GM12891 (cell line): ENCODE data around the gene FERMT2. TPM values are rescaled to one million over a fixed set of nuclear protein-coding genes. Genes with fewer than 3 reads are reported as not detected.
A peak's percentile ranks its signal among the peaks of the same experiment; 100 is the strongest.

Experiments
- DNase-seq: peaks from one replicate; pipeline ENCODE4 v3.0.0; 2011; ENCODE audit warnings: low spot score; ENCODE audit not compliant: insufficient read length
- FAIRE-seq: peaks from 2 replicates; lab custom pipeline; 2011; peaks lifted over from hg19 to GRCh38; lab: Jason Lieb, UNC
- PAX5 ChIP-seq: IDR thresholded peaks from 2 replicates; pipeline ENCODE4 v1.6.1; 2011; ENCODE audit warnings: low read length, moderate library complexity, mild to moderate bottlenecking; ENCODE audit not compliant: insufficient read depth, severe bottlenecking
- POLR2A ChIP-seq: IDR thresholded peaks from 2 replicates; pipeline ENCODE4 v1.6.1; 2011; ENCODE audit warnings: low read depth, low read length, control low read depth
- POLR2AphosphoS5 ChIP-seq: IDR thresholded peaks from 2 replicates; pipeline ENCODE4 v1.6.1; 2011; ENCODE audit warnings: low read depth, low read length, control low read depth
- POU2F2 ChIP-seq: IDR thresholded peaks from 2 replicates; pipeline ENCODE4 v1.6.1; 2011; ENCODE audit warnings: low read depth, mild to moderate bottlenecking, control low read depth, low read length, moderate library complexity
- SPI1 ChIP-seq: IDR thresholded peaks from 2 replicates; pipeline ENCODE4 v1.6.1; 2011; ENCODE audit warnings: low read depth, low read length, control low read depth
- TAF1 ChIP-seq: IDR thresholded peaks from 2 replicates; pipeline ENCODE4 v1.6.1; 2011; ENCODE audit warnings: low read depth, low read length, control low read depth
- polyA plus RNA-seq: library from polyadenylated mRNA; unstranded; fragments of >200 nt; gene quantifications from one replicate; pipeline ENCODE4 v1.2.1, GENCODE V29; 2012; ENCODE audit warnings: low read depth, missing spikeins, inconsistent platforms; ENCODE audit not compliant: missing spikeins

The FERMT2 gene
- polyA plus RNA-seq = 5.4 TPM

- peak; percentile 56 for DNase-seq
- no peak for FAIRE-seq
- no peak for TF ChIP-seq POLR2A
- no peak for TF ChIP-seq SPI1
- TF ChIP-seq POLR2AphosphoS5 = no peak
- TF ChIP-seq POU2F2 = no peak
- TF ChIP-seq TAF1 = no peak
- no peak for TF ChIP-seq PAX5
These were observed at the start of gene FERMT2 for GRCh38 chr14:52950898-52951680. FERMT2 (minus strand) TSS chr14:52951050; CDS start chr14:52950568, 482 bp downstream.

- DNase-seq (no peak), FAIRE-seq (no peak)
- no peak for TF ChIP-seq POLR2A
- TF ChIP-seq PAX5 = no peak
- TF ChIP-seq SPI1 = no peak
- TF ChIP-seq POLR2AphosphoS5 = no peak
- TF ChIP-seq TAF1 = no peak
- no peak for TF ChIP-seq POU2F2
These were observed 47.6 kb upstream of the FERMT2 start for GRCh38 chr14:52998376-52999015.

- DNase-seq = no peak
- no peak for FAIRE-seq
- TF ChIP-seq PAX5 (no peak), POLR2A (no peak), SPI1 (no peak), POLR2AphosphoS5 (no peak), TAF1 (no peak), POU2F2 (no peak)
These were observed 45.6 kb upstream of the FERMT2 start for GRCh38 chr14:52996493-52996892.

- DNase-seq (no peak), FAIRE-seq (no peak)
- TF ChIP-seq POLR2AphosphoS5 (no peak), TAF1 (no peak), SPI1 (no peak), POU2F2 (no peak), PAX5 (no peak), POLR2A (no peak)
These were observed 45.1 kb upstream of the FERMT2 start for GRCh38 chr14:52995998-52996397.

GRCh38 chr14:52992236-52992870 lies 41.5 kb upstream of the FERMT2 start:
- FAIRE-seq = no peak
- TF ChIP-seq SPI1 (no peak), POLR2AphosphoS5 (no peak), TAF1 (no peak), PAX5 (no peak), POLR2A (no peak), POU2F2 (no peak)
- DNase-seq = no peak

DNA sequence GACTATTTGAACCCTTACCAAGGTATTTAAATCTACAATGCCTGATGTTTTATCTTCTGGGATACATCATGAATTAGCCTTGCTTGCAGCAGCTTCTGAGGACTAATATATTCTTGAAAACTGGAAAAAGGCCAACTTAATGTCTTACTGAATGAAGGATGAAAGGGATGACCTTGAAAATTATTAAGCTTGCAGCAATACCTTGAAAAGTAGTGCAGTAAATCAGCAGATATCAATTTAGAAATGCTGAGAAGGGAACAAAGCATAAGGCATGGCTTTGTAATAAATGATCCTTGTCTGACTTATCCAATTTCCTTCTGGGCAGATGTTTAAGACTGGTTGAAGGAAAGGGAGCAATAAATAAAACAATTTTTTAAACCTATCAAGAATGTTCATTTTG lies 37.3 kb upstream of the FERMT2 start:
- TF ChIP-seq TAF1 (no peak), POLR2A (no peak), POLR2AphosphoS5 (no peak), PAX5 (no peak), SPI1 (no peak), POU2F2 (no peak)
- DNase-seq = no peak
- FAIRE-seq = no peak

DNA sequence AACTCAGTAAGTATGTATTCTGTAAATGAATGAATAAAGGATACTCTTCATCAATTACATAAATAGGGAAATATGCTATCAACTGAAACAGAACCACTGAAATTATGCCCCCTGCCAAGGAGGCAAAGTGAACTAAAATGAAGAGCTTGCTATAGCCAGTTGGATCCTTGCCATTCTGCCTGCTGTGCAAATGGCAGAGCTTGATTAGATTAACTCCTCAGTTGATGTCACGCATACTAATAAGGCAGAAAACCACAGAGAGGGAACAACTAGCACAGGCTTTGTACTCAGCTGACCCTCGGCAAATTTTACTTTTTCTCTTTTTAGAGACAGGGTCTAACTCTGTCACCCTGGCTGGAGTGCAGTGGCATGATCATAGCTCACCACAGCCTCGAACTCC lies 36.7 kb upstream of the FERMT2 start:
- DNase-seq (no peak), FAIRE-seq (no peak)
- TF ChIP-seq POU2F2 = no peak
- no peak for TF ChIP-seq PAX5
- TF ChIP-seq POLR2AphosphoS5 = no peak
- no peak for TF ChIP-seq POLR2A
- no peak for TF ChIP-seq TAF1
- no peak for TF ChIP-seq SPI1

- no peak for TF ChIP-seq SPI1
- no peak for TF ChIP-seq POU2F2
- no peak for TF ChIP-seq POLR2AphosphoS5
- no peak for TF ChIP-seq TAF1
- no peak for TF ChIP-seq PAX5
- no peak for TF ChIP-seq POLR2A
- DNase-seq (no peak), FAIRE-seq (no peak)
These were observed 36.2 kb upstream of the FERMT2 start for GRCh38 chr14:52987042-52987441.

GRCh38 chr14:52977798-52978197 lies 26.9 kb upstream of the FERMT2 start:
- TF ChIP-seq PAX5 (no peak), POLR2AphosphoS5 (no peak), POU2F2 (no peak), TAF1 (no peak), POLR2A (no peak), SPI1 (no peak)
- FAIRE-seq (no peak), DNase-seq (no peak)
